Stimulated activated CD8-positive, alpha-beta memory T cell treated with anti-CD3 and anti-CD28 coated beads, Interleukin-15, amount 100 ng/mL, for 4 hours (primary cell): Measurements from ENCODE around the gene CHRD.
A peak's percentile ranks its signal among the peaks of the same experiment; 100 is the strongest.

Experiments used
- DNase-seq, 2 donors: peaks; one replicate each; pipeline ENCODE4 v3.0.0-alpha.2; 2020; ENCODE audit warnings: low read depth in 2 of 2

The CHRD gene

DNA sequence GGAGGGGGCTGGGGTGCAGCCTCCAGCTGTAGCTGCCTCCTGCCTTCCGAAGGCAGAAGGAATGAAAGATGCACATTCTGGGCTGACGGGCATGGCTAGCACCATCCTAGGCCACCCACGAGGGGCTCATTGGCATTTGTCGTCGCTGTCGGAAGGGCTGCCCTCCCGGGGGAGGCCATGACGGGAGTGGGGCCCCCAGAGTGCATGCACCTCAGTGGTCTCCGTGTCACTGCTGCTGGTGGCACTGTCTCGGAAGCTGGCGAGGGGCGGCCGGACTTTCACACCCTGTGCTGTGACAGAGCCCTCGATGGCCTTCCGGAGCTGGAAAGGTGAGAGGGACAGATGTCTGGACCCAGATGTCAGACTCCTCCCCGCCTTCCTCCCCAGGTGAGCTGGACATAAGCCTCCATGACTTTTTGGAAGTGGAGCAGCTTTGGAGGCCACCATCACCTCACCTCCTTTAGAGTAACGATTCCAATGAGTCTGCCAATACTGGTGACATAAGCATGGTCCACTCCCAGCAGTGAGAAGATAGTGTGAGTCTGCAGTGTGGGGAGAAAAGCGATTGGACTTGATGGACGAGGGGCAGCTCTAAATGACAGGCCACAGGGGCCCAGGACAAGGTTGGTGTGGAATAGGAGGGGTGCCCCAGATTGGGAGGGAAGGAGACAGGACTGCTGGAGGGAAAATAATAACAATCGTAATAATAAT, 33.2 kb upstream of the CHRD start:
- DNase-seq, result no peak

DNA sequence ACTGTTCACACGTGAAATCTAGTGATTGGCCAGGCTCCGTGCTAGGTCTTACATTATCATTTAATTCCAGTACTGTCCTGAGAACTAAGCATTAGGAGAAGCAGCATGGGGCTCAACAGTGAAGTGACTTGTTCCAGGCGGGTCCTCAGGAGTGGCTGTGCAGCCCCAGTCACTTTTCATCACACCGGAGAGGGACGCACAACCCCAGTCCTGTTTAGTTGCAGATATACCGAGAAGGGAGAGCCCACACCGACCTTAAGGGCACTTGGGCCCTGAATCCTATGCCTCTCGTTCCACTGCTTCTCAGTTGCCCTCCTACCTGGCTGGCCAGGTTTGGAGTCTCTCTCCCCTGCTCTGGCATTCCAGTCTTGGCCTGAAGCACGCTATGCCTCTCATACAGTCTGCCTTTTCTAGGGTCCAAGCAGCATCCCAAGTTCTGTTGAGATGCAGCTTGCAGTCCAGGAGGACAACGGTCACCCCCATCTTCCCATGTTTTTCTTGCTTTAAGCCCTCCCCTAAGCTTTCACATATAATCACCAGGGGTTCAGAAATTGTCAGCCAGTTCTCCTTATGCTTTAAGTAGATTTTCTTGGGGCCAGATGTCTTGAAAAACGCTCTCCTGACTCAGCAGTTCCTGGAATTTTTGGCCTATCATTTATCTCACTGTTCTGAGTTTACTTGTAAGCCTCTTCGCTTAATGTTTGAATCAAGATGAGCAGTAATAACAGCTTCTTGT, 32.4 kb upstream of the CHRD start:
- no peak for DNase-seq

- DNase-seq, result no peak
These were observed 31.8 kb upstream of the CHRD start for GRCh38 chr3:184348057-184348382.

DNA sequence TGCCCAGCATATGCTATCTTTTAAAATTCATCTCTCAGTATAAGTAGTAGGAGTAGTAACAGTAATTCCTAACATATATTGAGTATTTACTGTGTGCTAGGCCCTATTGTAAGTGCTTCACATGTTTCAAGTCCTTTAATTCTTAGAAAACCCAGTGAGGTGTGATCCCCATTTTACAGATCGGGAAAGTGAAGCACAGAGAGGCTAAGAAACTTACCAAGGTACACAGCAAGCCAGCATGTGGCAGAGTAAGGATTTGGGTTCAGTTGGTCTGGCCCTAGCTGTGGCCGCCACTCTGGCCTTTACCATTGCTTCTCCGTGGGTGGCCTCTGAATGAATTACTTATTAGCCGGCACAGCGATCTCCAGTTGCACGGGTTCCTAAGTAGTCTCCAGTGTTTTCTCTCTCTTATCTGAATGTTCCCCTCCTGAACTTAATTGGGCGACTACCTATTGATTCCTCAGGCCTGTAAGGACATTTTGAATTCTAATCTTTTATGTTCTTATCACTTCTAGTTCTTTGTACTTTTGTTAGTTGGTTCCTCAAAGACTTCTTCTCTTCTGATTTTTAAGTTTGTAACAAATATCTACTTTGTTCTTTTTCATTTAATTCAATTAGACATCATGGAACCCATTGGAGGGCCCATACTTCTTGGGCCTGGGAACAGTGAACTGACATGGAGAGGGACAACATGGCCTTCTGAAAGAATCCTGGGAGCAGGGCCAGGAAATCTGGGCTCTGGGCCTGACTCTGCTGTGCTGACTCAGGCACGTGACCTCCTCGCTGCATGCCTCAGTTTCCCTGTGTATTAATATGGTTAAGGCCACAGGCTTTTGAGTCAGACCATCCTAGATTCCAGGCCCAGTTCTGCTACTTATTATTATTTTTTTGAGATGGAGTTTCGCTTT, 30.0 kb upstream of the CHRD start:
- no peak for DNase-seq

GRCh38 chr3:184350618-184351017, 29.2 kb upstream of the CHRD start:
- DNase-seq, result no peak

GRCh38 chr3:184351511-184352148, 28.2 kb upstream of the CHRD start:
- no peak for DNase-seq

DNA sequence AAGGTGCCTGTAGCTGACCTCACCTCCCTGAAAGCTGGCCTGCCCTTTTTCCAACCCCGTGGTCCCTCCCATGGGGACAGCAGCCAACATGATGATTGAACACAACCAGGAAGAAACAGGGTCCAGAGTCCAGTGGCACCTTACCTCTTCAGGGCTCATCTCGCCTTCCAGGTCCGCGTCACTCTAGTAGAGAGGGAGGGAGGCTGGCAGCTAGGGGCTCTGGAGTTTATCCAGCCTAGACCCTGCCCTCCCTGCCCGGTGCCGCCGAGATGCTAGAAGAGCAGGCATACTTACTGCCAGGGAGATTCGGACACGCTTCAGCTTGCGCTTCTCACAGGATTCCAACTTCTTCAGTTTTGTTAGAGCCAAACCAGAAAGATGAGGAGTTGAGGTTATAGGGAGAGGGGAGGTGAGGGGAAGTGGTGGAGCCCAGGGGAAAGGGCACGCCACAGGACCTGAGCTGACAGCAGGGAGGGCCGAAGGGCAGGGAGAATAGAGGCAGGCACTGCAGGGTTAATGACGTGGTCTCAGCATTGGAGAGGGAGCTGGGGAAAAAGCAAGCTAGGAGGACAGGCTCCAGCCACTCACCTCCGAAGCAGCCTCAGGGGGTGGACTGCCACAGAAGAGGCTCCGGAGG, 27.6 kb upstream of the CHRD start:
- no peak for DNase-seq

- no peak for DNase-seq
These were observed 26.8 kb upstream of the CHRD start for GRCh38 chr3:184352897-184353545.

- no peak for DNase-seq
These were observed 26.3 kb upstream of the CHRD start for GRCh38 chr3:184353546-184353941.

GRCh38 chr3:184354121-184354728, 25.6 kb upstream of the CHRD start:
- peak in 1 of 2 donors; percentile 32 for DNase-seq

DNA sequence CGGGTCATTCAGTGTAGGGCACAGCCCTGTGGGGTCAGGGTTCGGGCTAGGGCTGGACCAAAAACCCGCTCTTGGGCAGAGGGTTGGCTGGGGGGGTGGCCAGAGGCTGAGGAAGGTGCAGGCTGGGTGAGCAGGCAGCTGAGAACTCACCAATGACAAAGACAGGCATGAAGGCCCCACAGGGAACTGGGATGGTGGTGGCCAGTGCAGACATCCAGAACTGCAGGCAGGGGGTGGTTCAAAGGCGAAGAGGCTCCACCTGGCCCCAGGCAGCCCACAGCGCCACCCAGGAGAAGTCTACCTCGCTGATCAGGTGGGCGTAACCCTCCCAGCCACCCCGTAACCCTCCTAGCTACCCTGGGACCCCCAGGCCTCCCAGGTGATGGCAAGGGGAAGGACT, 25.1 kb upstream of the CHRD start:
- no peak for DNase-seq

GRCh38 chr3:184355261-184356040, 24.4 kb upstream of the CHRD start:
- DNase-seq, result no peak

GRCh38 chr3:184357248-184358123, 22.4 kb upstream of the CHRD start:
- no peak for DNase-seq

GRCh38 chr3:184358124-184358767, 21.6 kb upstream of the CHRD start:
- DNase-seq, result no peak

DNA sequence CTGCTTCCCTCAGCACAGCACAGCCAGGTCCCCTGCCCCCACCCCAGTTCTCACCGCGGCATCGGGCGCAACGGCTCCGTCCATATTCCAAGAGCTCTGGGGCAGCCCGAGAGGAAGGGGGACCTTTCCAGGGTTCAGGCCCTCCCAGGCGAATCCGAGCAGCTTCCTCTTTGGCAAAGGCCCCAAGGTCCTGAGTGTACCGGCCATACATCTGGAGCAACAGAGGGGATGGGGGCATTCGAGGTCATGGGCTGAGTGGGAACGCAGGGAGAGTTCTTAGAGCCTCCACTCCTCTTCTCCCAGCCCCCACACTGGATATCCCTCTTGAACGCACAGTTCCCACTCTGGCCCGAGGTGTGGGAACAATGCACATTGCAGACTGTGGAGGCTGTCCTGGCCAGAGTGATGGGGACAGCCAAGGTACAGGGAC, 20.9 kb upstream of the CHRD start:
- no peak for DNase-seq

- no peak for DNase-seq
These were observed 20.2 kb upstream of the CHRD start for GRCh38 chr3:184359610-184360009.

GRCh38 chr3:184360070-184360928, 19.6 kb upstream of the CHRD start:
- no peak for DNase-seq
